ENCODE results near the gene SERTAD3.

The SERTAD3 gene

DNA sequence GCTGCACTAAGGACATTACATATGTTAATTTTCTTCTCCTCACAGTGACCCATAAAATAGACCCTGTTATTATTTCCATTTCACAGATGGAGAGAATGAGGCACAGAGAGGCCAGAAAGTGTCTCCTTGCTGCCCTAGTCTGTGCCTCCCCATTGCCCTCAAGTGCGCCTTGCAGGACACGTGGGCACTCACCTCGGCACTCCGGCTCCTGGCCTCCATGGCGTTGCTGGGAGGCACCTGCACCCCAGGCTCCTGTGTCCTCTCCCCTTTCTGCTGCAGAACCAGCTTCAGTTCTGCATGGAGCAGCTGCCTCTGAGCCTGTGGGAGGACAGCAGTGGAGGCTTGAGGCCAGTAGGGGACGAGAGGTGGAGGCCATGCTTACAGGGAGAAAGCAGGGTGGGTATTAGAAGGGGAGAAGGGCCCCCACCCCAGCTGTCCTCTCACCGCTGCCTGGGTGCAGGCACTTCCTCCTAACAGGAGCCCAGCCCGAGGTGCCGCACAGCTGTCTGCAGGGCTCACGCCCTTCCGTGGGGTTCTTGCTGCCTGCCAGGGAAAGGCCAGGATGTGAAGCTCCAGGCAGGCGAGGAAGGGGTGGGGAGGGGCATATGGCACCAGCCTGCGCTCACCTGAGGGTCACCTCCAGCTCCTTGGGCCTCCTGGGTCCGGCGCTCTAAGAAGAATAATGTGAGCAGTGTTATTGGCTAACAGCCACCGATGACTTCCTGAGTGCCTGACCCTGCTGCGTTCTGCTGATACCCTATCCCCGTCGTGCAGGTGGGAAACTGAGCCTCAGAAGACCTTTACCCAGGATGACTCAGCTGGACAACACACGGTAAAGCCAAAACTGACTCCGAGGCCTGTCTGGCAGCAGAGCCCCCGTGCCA lies 36.2 kb downstream of the SERTAD3 start:
- DNase-seq, result no peak

GRCh38 chr19:40403262-40403984 lies 40.7 kb downstream of the SERTAD3 start:
- peak; percentile 65 for DNase-seq

DNA sequence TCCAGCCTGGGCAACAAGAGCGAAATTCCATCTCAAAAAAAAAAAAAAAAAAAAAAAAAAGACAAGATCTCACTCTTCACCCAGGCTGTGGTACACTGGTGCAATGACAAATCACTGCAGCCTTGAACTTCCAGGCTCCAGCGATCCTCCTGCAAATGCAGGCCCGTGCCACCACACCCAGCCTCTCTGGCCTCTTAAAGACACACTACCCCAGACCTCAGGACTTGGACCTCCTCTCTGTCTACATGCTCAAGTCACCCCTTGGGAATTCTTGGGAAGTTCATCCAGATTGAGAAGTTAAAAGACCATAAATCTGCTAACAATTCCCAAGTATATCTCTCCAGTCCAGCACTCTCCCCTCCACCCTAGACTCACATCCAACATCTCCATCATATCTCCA lies 43.6 kb downstream of the SERTAD3 start:
- no peak for DNase-seq

DNA sequence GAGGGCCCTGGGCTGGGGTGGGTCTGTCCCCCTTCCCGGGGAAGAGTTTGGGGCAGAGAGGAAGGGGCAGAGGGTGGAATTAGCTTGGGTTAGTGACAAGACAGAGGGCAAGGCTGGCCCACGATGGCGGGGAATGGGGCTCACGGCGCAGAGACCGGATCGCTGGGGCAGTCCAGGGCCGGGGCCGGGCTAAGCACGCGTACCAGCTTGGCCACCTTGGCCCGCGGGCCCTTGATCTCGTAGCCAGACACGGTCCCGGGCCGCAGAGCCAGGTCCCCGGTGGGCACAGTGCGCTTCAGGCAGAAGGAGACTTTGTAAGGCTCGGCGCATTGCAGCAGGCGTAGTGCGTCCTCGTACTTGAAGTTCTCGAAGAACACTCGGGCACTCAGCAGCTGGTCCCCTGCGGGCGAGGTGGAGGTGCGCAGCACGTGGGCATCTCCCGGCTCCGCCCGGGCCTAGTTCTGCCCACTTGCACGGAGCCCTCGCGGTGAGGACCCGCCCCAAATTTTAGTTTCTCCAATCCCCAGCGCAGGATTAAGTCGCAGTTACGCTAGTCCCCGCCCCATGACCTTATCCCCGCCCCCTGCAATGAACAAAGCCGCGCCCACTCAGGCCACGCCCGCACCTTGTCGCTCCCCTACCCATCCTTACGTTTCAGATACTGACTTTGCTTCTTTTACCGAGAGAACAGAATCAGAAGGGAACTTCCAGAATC lies 45.6 kb downstream of the SERTAD3 start:
- no peak for DNase-seq

- DNase-seq, result no peak
Measured at GRCh38 chr19:40397568-40397906, 46.6 kb downstream of the SERTAD3 start.

GRCh38 chr19:40396886-40397567 lies 47.1 kb downstream of the SERTAD3 start:
- no peak for DNase-seq

GRCh38 chr19:40395956-40396355 lies 48.2 kb downstream of the SERTAD3 start:
- no peak for DNase-seq

DNA sequence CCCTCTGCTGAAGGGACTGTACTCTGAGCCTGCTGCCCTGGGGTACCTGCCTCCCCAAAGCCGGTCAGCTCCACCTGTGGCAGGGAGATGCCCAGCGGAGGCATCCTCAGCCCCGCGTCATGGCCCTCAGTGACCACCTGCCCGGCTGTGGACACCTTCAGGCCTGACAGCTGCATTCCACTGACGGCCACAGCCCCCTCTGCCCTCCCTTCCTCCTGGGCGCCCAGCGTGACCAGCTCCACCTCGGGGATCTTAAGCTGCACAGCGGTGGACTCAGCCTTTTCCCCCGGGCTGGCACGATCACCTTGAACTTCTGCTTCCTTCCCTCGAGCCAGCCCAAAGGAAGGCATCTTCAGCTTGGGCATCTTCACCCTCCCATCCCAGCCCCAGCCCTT lies 49.3 kb downstream of the SERTAD3 start:
- DNase-seq, result no peak

DNA sequence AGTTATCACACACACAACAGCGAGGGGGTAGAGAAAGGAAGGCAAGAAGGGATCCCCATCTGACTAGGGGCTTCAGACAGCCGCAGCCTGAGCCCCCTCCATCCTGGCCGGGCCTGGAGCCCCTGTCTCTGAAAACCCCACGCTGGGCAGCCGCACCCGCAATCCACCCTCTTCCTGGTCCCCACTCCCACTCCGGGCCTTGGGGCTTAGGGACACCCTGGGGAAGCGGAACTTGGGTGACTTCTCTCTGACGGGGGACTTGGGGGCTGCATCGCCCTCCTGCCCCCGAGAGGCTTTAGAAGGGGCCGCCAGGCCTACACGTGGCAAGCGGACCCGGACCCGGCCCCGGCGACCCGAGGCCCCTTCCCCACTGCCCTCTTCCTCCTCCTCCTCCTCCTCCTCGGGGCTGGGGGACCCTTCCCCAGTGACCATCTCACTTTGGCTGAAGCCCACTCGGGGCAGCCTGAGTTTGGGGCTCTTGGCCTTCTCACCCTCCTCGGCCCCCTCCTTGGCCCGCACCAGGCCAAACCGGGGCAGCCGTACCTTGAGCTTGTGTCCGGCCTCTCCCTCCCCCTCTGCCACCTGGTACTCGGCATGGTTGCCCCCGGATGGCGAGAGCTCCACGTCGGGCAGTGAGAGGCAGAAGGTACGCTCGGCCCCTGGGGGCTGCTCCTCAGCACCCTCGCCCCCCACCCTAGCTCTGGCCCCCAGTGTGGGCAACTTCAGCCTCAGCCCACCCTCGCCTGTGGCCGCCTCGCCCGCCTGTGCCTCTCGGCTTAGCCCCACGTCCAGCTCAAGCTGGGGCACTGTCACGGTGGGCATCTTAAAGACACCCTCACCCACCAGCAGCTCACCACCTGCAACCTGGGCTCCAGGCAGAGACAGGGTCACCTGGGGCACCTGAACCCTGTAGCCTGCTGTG lies 50.0 kb downstream of the SERTAD3 start:
- no peak for DNase-seq

DNA sequence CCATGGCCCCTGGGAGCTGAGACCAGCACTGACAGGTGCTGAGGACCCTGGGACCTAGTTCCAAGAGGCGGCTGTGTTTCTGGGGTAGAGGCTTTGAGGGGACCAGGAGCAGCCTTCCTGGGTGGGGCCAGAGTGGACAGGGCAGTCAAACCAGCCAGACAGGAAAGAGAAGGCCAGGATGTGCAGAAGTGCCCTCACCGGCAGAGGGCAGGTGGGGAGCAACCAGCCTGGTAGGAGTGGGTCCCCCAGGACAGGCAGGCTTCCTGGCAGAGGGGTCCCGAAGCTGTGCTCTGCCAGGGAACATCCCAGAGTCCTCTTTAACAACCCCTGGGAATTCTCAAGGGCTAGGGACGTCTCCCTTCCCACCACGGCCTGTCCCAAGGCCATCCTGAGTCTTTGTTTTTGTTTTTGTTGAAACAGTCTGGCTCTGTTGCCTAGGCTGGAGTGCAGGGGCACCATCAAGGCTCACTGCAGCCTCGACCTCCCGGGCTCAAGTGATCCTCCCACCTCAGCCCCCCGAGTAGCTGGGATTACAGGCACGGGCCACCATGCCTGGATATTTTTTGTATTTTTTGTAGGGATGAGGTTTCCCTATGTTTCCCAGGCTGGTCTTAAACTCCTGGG lies 51.1 kb downstream of the SERTAD3 start:
- DNase-seq, result no peak

DNA sequence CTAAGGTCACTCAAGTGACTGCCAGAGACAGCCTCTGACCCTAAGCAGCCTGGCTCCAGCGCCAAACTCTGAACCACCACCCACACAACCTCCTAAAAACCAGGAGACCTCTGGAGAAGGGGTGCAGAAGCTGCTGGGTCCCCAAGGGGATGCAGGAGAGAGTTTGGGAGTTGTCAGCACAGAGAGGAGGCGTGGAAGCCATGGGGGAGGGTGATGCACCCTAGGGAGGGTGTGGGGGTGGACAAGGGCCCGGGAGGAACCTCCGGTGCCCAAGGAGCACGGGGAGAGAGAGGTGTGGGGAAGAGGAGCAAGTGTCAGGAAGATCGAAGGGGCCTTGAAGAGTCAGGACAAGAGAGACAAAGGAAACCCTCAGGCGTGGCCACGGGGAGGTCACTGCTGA lies 52.0 kb downstream of the SERTAD3 start:
- no peak for DNase-seq

Data from activated gamma-delta T cell (primary cell).